AML-193 (cell line): ENCODE measurements around the gene ADAMTS6.
"Not testable (repeated sequence)": the region's sequence is repeated elsewhere in the genome, so short reads cannot be mapped to it uniquely, and the experiment has no call there.

Experiments
- DNase-seq, 2 experiments: peaks; one replicate each; lab custom pipeline; 2025; lab: John Stamatoyannopoulos, UW

Gene ADAMTS6

DNA sequence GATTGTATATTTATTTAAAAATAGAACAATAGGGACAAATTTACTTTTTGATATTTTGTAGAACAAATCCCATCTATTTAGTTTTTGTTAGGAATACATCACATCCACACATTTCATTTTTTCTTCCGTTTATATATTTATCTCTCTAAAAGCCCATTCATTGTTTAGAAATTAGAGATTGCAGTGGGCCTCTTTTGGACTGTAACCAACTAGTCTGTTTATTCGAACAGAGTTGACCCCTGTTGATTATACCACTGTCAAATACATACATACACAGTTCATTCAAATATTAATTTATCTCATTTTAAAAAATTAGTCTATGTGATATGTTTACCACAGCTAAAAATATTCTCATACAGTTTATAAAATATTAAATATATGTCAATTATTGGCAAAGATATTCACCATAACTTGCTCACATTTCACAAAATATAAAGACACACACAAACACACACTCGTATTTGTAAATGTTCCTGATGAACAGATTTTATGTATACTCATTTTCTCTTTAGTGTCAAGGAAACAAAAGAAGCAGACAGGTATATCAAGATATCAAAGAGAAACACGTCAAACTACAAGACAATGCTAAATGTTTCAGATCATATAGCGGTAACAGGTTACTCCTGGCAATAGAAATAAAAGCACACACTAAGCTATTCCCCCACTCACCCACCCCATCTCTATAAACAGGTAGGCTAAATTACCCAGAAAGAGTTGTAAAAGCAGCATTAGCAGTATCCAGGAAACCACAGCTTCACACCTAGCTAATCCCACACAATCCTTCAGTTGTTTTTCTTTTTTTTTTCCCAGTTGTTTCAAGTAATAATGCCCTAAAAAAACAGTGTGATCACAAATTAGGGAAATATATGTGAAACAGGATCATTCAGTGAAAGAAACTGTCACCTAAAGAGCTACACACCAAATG is 283.9 kb downstream of the ADAMTS6 start:
- no peak for DNase-seq

DNA sequence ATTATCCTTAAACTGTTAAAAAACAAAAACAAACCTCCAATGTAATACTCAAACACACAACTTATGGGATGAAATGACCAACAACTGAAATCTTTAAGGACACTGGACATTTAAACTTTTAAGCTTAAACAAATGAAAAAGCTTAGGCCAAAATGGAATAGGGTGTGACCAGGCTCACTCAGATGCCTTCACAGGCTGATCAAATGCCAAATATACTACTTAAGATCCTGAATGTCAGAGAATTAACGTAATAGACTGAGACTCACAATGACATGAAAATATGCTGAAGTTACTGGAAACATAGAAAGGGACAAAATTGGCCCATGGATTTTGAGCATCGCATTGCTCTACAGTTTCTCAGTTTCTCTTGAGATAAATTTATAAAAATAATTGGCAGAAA is 286.8 kb downstream of the ADAMTS6 start:
- DNase-seq: no peak

DNA sequence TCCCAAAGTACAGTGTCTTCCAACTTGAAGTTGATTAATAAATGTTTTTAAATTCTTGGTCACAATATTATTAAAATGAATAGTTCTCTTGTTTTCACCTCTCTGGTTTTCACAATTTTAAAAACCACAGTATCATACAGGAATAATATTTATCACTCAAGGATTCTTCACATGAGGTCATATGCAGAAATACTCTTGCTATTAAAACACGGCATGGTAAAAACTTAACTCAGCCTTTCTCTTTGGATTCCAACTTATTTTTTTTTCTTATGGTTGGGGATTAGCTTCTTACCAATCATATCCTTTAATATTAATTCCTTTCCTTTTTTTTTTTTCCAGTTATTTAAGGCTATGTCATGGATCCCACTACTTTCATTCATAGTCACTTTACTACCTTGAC is 289.4 kb downstream of the ADAMTS6 start:
- DNase-seq: no peak

DNA sequence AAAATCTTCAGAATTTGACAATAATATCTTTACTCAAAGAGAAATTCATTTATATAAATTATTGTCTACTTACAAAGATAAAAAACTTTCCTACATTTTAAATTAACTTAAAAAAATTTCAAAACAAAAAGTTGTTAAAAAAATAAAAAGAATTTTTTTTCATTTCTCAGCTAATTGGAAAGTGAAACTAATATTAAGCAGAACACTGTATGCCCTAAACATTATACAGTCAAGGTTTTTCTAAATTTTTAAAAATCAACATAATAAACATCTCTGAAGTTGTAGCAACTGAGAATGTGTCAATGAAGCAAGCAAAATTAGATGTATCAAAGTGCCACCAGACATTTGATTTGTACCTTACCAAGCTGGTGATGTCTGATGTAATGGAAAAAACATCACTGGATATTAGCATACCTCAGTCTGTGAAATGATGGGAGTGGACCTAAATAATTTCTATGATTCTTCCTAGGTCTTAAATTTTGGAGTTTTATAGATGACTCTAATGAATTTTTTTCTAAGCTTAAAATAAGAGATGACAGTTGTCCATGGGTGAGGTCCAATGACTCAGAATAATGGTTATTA is 290.1 kb downstream of the ADAMTS6 start:
- DNase-seq: no peak

DNA sequence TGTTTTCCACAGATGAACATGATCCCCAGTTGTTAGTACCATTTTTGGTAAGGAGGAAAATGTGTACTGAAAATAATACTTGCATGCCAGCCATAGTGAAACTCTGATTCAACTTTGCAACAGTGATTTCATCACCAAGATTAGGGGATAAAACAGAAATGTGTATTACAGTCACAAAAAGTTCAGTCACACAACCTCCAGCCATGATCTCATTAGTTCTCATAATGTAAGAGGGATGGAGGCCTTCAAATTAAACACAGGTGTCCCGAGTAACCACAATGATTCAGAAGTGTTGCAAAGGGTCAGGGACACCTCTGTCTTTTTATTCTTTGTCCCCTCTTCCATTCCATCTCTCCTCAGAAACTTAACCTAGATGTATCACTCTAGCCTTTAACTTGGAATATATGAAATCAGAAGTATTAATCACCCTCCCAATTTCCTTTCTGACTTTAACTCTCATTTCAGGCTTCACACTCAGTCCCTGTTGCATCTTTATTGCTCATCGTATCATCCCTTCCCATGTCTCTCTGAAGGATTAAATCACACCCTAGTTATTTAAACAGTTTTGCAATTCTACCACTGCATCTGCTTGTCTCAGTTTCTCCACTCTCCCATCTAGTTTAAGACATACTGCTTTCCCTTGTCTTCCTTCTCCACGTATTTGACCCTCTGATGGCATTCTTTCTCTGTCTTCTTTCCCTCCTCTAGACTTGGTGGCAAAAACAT is 291.2 kb downstream of the ADAMTS6 start:
- DNase-seq: no peak

DNA sequence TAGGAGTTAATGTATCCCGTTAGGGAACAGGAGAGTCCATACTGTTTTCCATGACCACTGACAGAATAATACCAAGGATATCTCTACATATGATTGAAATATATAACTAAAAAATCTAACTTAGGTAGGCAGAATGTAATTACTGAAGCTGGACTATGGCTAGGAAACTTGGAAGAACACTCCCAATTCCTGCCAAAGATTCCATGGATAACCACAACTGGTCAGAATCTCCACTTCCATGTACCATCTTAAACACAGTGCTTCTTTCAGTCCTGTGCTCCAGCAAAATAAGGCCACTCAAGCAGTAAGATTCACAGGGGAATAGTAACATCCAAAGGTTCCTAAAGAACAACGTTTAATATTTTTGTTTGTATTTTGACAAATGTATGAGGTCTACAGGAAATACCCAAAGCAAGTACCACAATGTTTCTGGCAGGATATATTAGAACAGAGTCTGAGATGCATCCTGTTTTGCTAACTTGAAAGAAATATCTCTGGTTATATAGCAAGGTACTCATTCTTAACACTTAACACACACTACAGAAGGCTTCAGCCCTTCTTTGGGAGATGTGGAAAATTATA is 295.0 kb downstream of the ADAMTS6 start:
- no peak for DNase-seq

DNA sequence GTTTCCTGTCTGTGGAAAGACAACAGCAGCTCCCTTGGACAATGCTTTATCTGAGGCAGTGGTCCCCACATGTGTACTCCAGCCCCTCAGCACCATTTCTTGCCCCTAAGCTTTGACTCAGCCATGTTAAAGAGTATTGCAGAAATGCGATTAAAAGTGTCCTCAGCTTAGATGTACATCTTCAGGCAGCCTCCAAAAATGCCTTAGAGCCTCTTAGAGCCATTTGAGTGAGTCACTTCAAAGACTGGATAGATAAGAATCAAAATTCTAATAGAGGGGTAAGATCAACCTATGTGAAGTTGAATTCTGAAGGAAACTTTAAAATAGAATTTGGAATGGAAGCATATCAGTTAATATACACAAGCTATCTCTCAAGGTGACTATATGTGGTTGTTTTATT is 296.3 kb downstream of the ADAMTS6 start:
- no peak for DNase-seq

DNA sequence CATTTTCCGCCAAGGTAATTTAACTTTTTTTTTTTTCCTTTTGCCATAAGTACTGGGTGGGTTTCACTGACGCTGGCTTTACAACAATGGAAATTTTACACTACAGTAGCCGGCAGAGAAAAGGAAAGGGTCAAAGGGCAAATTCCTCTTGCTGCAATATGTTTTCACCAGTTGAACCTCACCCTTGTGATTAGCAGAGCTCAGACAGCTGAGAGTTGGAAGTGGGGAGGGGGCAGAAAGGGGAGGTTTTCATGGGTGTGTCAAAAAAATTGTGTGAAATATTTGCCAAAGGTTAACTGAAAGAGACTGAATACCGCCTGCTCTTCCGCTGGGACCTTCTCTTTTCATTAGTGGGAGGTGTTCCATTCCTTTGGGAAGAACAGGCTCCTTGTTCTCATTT is 296.9 kb downstream of the ADAMTS6 start:
- no peak for DNase-seq

DNA sequence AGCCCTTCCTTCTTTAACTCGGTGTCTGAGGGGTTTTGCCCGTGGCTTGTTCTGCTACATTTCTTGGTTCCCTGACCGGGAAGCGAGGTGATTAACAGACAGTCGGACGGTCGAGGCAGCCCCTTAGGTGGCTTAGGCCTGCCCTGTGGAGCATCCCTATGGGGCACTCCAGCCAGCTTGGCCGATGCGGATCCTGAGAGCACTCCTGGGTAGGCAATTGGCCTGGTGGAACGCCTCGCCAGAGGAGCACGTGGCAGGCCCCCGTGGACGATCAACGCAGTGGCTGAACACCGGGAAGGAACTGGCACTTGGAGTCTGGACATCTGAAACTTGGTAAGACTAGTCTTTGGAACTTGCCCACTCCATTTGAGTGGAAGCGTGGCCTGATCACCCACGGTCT is 307.5 kb downstream of the ADAMTS6 start:
- not testable (repeated sequence) for DNase-seq

DNA sequence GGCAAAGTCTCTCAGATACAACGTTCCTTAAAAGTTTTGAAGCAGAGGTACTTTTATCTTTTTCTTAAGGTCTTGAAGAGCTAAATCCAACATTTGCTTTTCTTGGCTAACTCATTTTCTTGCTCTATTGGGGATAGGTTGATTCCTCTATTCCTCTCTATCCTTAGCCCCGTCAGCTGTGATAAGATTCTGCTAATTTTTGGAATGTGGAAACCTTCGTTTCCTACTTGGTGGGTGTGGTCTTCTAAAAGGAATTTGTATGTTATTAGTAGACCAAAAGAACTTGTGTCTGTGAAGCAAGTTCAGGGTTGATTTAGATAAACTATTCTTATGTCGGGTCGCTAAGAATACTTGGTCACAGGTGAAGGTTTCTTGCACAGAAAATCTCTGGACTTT is 308.6 kb downstream of the ADAMTS6 start:
- no peak for DNase-seq

DNA sequence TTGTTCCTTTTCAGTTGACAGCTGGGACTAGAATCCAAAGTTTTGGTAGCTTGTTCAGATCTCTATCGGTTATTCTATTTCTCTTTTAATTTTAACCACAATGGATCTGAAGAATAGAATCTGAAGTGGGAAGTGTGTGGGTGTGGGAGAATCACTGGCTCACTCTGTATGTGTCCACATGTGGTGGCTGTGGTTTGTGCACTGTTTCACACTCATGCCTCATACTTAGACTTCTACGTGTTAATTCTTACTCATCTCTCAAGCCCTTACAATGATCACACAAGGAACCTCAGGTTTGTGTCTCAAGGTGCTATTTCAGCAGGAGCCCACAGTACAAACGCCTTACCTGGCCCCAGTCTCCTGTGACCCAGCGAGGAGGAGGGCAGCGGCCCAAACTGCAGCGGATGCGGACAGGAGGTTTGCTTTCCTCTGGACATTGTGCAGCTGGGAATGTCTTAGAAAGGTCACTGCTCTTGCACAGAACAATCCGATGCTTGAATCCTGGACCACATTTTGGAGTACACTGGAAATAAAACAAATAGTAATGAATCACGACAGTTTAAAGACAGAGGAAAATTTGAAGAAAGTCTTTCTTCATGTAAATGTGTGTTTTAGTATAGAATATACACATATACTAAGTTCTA is 309.1 kb downstream of the ADAMTS6 start:
- DNase-seq: no peak

DNA sequence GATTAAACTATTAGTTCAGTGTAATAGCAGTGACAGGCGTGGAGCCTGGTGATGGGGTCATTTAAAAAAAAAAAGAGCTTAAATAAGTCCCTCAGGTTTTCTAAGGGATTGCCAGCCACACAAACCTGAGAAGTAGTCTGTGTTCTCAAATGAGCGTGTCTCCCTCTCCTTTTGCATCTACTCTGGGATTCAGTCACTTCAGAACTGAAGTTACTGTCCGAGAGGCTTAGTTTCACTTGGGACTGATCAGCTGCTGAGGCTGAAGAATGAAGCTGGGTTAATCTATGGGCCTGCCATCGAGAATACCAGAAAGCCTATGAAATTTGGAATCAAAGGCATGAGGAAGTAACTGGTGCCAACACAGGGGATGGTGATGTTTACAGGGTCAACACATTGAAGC is 310.1 kb downstream of the ADAMTS6 start:
- no peak for DNase-seq

DNA sequence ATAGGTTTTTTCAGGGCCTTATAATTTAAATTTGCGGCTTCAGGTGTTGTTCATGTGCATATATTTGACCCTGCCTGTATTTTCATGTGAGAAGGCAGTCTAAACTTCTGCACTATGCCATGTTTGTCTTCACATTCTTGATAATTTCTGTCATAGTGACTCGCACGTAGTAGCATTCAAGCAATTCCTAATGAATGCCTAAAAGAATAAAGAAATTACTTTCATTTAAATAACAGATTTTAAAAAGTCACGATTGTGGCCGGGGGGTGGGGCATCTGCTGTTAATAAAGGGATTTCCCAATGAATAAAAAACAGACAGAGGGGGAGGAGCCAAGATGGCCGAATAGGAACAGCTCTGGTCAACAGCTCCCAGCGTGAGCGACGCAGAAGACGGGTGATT is 318.0 kb downstream of the ADAMTS6 start:
- no peak for DNase-seq

DNA sequence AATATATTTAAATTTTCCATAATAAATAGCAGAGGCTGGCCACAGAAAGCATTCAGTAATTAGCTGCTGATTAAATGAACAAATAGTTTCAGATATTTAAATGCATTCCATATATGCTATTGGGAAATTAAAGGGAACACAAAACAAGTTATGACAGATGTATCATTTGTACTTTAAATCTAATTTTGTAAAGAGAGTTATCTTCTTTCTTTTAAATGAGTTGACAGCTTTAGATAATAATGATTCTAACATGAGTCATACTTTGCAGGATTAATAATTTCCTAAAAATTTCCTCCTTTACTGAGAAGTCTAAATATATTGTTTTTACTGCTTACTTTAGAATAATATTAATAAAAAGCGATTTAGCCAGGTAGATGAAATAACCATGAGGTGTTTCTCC is 320.1 kb downstream of the ADAMTS6 start:
- DNase-seq: no peak

DNA sequence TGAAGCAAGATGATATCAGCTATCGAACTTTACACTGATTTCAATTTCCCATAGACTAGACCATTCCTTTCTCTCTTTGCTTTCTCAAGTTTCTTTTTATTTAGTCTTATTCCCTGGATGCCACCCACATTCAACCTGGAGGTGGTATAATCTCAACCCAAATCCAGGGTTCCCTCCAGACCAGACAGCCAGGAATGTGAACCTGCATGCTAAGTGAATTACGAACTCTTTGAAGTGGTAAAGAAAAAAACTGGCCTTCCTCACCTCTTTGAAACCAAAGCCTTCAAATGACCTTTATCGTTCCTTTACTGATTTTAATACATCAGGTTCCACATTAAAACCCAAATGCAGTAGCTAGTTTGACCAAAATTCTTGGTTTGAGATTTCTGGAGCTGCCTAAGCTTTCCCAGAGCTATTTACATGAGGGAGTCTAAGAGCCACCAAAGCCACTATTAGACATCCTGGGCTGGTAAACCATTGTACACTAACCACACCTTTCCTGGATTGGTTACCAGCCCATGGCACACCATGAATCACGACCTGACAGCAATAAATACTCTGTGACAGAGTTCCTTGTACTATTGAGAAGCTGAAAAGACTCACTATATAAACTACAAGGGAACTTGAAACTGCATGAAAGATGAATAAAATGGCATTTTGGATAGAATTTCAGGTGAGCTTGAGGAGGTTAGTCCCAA is 323.7 kb downstream of the ADAMTS6 start:
- DNase-seq: no peak

DNA sequence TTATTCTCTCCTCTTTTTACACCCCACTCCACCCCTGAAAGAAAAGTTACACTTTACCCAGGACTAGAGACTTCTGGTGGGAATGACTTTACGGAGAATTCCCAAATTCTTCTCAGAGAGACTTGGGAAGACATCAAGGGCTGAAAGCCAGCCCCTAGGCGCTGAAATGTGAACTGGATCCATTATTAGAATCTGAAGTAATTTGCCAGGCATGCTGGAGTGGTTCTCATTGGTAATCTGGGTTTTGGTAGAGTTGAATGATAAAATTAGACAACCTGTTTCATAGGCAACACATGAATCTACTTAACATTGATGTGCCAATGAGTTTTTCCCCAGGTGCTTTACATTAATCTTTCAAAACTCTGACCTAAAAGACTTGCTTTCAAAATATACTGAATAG is 324.8 kb downstream of the ADAMTS6 start:
- no peak for DNase-seq

DNA sequence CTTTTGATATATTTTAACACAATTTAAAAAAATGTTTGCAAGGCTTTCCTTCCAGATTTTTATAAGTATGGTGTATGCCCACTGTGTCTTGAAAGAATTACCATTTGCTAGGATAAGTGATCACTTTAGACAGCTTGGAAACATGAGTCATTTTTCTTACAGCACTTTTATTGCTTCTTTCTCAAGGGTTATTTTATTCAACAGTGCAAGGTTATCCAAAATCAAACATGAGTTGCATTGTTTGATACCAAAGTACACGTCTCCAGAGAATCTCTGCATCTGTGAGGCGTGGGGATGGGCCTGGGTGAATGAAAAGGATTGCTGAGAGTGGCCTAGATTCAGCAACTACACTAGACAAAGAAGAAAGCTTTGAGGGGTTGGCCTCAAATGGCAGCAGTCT is 329.6 kb downstream of the ADAMTS6 start:
- no peak for DNase-seq

DNA sequence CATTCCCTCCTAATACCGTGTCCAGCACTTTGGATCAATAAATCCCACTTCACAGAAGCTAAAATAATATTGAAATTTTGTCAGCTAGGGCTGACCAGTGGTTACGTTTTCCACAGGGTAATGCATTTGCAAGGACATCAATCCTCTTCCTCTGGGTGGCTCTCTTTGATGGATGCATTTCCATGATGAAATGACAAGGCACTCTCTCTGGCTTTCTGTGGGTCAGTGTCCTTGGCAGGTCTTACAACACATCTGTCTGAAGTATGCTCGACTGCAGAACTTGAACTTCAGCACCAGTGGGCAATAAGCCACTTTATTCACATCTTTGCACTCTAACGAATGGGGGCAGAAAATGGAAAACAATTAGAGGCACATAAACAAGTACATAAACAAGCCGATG is 330.1 kb downstream of the ADAMTS6 start:
- DNase-seq: no peak

DNA sequence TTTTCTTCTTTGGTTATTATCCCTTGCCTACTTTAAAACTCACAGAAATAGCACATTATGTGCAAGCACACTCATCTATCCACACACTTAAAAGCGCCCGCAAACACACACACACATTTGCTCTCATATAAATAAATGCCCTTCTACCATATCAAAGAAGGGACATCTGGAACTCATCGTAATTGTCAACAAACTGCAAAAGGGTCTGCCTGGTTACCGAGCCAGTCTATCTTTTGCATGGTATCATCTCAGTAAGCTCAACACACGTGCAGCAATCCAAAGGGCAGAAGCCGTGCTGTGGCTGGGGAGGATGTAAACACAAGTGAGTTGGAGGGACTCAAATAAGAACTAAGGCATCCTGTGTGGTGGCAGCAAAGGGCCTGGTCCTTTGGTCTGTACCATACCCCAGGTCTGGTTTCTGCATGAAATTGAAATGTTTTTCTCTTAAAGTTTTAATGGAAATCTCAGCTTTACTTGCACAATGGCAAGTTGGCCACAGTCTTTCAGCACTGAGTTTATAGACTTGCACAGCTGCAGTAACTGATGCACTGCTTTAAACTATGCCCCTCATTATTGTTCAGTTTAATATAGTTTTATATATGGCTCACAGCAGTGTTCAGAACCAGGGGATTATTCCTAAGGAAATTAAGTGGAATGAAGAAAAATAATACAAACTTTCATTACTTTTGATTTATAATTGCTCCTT is 331.0 kb downstream of the ADAMTS6 start:
- no peak for DNase-seq

DNA sequence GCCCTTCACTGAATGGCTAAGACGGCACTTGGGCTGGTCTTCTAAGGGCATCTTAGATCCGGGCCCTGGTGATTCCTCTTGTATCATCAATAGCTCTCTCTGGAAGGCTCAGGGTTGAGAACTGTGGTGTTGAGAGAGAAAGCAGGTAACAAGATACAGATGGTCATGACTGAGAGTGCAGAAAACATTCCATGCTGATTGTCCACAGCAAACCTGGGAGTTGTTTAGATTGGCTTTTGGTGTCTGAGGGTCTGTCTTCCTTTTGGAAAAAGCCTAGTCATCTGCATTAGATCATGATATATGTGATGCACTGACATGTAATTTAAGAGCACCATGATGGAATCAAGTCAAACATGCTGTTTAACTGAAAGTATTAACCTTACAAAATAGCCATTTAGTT is 331.9 kb downstream of the ADAMTS6 start:
- no peak for DNase-seq
